IPS-11a (cell line): ENCODE results near the gene LAIR1.
"Not testable (repeated sequence)": the region's sequence is repeated elsewhere in the genome, so short reads cannot be mapped to it uniquely, and the experiment has no call there.

ENCODE experiments used
- H3K4me3 ChIP-seq: one replicate; pipeline ENCODE4 v1.5.1; 2013; ENCODE audit warnings: low read depth, low read length, control low read depth

The LAIR1 gene, protein sequence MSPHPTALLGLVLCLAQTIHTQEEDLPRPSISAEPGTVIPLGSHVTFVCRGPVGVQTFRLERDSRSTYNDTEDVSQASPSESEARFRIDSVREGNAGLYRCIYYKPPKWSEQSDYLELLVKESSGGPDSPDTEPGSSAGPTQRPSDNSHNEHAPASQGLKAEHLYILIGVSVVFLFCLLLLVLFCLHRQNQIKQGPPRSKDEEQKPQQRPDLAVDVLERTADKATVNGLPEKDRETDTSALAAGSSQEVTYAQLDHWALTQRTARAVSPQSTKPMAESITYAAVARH

DNA sequence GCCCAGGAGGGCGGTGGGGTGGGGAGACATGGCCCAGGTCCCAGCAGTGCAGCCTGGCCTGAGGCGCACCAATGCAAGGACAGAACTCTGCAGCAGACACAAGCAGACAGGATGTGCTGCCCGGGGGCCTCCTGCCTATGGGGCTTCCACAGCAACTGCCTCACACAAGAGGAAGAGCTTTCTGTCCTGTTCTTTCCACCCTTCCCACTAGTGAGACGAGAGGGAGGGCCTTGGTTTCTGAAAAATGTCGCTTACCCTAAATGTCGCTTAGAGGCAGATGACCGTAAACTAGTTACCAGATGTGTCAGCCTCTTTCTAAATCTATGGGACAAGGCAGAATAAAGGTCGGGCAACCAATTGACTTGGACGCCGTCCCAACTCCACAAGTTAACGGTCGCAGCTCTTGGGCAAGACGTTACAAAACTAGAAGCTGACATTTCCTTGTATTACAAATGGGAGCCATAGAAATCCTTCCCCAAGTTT lies at the start of gene LAIR1:
Gene LAIR1 (minus strand): TSS at position 157 of the 483 bp plus-strand sequence. CDS start 127 bp downstream, at position 30.
- no peak within 1 kb of the TSS for H3K4me3 ChIP-seq

DNA sequence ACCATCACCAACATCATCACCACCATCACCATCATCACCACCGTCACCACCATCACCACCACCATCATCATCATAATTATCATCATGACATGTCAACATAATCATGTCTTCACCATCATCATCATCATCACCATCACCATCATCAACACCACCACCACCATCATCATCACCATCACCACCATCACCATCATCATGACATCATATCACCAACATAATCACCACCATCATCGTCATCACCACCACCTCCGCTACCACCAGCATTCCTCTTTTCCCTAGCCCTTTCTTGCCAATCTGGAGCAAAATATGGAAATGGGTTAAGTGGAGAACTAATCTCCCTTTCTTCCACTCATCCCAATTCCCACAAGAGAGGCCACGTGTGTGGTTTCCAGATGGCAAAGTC lies 49.4 kb upstream of the LAIR1 start:
- no peak overlapping the region for H3K4me3 ChIP-seq

DNA sequence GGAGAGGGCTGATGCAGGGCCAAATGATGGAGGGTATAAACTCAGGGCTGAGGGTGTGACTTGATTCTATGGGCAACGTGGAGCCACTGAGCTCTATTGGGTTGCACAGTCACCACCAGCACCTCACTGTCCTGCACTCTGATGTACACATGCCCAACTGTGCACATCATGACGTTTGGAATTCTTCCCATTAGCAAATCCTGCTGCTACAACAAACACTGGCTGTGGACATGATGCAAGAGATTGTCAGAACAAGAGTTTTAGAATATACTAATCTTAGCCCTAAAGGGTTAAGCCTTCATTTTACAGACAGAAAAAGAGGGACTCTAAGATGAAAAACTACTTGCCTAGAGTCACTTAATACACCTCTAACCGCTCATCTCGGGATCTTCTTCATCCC lies 48.1 kb upstream of the LAIR1 start:
- no peak overlapping the region for H3K4me3 ChIP-seq

DNA sequence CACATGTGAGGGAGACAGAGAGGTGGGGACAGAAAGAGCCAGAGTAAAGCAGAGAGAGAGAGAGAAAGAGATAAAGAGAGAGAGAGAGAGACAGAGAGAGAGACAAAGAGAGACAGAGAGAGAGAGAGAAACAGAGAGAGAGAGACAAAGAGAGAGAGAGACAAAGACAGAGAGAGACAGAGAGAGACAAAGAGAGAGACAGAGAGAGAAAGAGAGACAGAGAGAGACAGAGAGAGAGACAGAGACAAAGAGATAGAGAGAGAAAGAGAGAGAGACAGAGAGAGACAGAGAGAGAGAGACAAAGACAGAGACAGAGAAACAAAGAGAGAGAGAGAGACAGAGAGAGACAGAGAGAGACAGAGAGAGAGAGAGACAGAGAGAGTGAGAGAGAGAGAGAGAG lies 46.3 kb upstream of the LAIR1 start:
- no peak overlapping the region for H3K4me3 ChIP-seq

DNA sequence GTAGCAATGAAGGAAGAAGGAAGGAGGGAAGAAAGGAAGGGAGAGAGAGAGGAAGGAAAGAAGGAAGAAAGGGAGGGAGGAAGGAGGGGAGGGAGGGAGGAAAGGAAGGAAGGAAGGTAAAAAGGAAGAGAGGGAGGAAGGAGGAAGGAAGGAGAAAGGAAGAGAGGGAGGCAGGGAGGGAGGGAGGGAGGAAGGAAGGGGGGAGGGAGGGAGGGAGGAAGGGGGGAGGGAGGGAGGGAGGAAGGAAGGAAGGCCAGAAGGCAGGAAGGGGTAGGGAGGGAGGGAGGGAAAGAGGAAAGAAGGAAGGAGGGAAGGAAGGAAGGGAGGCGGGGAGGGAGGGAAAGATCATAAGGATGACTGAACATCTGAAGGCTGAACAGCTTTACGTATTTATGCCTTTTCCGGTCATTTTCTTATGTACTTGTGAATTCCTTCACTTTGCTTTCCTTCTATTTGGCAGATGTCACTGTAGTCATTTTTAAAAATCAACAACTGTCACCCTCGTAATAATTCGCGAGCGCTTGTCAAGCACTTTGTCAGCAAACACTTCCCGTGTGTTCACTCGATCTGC lies 43.8 kb upstream of the LAIR1 start:
- H3K4me3 ChIP-seq, result no peak overlapping the region

DNA sequence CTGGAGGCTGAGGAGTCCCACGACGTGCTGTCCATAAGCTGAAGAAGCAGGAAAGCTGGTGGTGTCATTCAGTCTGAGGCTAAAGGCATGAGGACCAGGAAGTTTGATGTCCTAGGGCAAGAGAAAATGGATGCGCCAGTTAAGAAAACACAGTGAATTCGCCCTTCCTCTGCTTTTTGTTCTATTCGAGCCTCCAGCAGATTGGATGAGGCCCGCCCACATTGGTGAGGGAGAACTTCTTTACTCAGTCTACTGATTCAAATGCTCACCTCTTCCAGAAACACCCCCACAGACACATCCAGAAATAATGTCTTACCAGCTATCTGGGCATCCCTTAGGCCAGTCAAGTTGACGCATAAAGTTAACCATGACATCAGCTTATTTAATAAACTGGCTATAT lies 43.0 kb upstream of the LAIR1 start:
- no peak overlapping the region for H3K4me3 ChIP-seq

DNA sequence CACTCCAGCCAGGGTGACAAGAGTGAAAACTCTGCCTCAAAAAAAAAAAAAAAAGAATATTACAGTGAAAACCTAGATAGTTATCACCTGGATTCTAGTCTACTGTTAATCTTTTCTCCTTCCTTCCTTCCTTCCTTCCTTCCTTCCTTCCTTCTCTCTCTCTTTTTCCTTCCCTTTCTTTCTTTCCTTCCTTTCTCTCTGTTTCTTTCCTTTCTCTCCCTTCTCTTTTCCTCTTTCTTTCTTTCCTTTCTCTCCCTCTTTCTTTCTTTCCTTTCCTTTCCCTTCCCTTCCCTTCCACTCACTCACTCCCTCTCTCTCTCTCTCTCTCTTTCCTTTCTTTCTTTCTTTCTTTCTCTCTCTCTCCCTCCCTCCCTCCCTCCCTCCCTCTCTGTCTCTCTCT lies 40.9 kb upstream of the LAIR1 start:
- no peak overlapping the region for H3K4me3 ChIP-seq

DNA sequence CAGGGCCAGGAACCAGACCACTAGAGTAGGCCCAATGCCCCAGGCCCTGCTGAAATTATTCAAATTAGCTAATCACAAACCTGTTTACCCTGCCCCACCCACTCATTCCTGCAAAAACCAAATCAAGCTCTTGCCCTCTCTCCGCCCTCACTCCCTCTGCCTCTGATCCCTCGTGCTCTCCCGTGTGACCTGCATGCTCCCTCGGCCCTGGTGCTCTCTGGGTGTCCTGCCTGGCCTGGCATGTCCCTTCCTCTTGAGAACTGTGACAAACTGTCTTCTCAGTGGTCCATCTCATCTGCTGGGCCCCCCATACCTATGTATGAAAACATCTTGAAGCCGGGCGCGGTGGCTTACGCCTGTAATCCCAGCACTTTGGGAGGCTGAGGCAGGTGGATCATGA lies 38.3 kb upstream of the LAIR1 start:
- no peak overlapping the region for H3K4me3 ChIP-seq

DNA sequence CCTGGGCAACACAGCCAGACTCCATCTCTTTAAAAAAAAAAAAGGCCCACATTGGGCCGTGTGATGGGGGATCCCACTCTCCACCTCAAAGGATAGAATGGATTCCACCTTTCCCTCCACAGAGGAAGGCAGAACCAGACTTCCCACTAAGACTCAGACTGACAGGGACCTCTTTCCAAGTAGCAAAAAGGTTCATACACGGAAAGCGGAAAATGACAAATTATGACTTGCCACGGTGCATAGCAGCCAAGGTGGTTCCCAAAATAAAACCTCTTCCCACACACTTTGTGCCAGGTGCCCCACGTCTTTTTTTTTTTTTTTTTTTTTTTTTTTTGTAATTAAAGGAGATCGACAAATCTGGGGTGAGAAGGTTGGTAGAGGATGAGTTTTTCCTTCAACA lies 36.2 kb upstream of the LAIR1 start:
- H3K4me3 ChIP-seq, result no peak overlapping the region

DNA sequence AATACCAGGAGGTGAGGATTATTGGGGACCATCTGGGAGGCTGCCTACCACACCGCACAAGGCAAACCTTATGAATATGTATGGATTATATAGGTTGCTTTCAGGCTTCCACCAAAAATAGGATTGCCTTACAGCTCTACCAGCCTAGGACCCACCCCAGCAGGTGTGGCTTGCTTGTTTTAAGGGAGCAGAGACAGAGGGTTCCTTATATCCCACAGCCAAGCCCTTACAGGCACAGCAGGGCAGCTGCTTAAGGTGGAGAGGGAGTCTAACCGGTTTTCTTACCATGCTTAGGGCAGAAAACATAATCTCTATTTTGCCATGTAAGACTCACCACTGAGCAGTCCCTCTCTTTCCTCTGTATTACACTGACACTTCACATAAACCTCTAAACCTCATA lies 34.5 kb upstream of the LAIR1 start:
- H3K4me3 ChIP-seq, result no peak overlapping the region

DNA sequence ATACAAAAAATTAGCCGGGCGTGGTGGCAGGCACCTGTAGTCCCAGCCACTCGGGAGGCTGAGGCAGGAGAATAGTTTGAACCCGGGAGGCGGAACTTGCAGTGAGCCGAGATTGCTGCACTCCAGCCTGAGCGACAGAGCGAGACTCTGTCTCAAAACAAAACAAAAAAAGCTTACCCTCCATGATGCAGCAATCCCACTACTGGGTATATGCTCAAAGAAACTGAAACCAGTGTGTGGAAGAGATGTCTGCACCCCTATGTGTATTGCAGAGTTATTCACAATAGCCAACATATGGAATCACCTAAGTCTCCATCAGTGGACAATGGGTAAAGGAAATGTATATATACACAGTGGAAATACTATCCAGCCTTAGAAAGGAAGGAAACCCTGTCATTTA lies 31.0 kb upstream of the LAIR1 start:
- no peak overlapping the region for H3K4me3 ChIP-seq

DNA sequence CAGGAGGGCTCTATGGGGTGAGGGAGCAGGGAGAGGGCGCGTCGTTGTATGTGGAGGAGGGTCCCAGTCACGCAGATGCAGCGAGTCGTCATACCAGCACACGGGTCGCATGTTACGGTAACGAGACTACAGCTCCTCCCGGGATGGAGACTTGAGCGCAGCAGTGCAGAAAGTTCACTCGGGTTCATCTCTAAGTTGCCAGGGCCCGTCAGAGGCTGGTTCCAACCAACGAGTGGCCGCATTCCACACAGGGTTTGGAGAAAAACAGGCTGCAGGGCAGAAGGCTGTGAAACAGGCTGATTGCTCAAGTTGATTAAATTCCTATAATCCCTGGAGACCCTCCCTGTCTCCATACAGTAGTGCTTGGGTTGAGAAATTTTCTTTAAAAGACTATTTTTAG lies 28.6 kb upstream of the LAIR1 start:
- no peak overlapping the region for H3K4me3 ChIP-seq

DNA sequence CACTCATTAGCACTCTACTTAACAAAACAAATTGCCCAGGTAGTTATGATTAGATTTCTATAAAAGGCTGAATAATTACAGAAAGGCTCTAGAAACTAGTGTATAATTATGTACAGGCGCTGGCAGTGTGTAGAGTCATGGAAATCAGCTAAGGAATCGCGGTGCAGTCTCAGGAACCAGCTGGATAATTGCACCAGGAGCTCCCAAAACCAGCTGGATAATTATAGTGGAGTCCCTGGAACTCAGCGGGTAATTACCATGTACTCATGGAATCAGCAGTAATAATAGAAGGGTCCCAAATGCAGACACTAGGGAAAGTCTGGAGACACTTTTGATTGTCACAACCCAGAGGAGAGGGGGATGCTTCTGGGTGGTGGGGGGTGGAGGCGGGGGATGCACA lies 27.4 kb upstream of the LAIR1 start:
- no peak overlapping the region for H3K4me3 ChIP-seq

DNA sequence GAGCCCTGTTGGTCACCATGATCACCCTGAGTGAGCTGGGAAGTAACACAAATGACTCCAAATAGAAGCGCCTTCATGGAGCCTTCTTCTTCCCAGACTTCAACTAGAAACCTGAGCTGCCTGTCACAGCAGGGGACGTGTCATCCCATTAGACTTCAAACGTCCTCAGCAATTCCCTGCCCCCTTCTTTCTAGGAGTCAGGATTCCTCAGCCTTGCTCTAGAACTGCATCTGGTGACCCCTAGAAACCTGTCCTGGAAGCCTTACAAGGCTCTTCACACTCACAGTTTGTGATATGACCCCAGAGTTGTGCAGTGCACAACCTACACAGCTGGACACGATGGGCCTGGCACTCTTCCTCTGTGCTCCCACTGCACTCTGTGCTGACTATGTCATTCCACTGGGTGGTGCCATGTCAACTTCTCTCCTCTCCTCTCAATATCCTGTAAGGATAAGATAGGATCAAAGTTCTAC lies 26.9 kb upstream of the LAIR1 start:
- H3K4me3 ChIP-seq, result no peak overlapping the region

DNA sequence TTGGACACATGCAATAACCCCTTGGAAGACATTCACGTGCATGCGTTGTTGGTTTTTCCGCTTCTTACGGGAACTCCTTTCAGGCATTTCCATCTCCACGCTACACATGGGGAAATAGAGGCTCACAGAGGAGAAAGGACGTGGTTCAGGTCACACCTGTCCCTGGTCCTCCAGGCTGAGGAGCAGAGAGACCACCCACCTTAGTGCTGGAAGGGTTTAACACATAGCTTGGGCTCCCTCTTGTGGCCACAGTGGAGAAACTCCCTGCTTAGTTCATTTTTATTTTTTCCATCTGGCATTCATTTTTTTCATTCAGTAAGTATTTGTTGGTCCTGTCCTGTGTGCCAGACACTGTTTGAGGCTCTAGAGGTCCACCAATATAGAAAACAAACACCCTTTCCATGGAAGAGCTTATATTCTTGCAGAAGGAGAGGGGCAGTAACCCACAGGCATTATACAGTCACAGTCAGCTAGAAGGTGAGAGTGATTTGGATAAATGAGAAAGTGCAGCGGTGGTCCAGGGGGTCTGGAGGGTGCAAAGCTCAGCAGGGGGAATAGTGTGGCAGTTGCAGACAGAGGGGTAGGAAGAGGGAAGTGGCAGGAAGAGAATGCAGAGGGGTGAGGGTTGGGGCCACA lies 26.3 kb upstream of the LAIR1 start:
- no peak overlapping the region for H3K4me3 ChIP-seq

DNA sequence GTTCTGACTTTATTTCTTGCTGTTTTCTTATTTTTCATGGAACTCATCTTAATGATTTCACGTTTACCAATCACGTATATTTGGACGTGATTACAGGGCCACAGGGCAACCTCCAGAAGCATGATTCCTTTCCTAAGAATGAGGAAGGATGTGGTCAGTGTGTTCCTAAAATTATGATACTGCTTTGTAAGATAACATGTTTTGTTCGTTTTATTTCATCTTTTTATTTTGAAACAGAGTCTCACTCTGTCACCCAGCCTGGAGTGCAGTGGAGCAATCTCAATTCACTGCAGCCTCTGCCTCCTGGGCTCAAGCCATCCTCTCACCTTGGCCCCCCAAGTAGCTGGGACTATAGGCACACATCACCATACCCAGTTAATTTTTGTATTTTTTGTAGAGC lies 24.8 kb upstream of the LAIR1 start:
- no peak overlapping the region for H3K4me3 ChIP-seq

DNA sequence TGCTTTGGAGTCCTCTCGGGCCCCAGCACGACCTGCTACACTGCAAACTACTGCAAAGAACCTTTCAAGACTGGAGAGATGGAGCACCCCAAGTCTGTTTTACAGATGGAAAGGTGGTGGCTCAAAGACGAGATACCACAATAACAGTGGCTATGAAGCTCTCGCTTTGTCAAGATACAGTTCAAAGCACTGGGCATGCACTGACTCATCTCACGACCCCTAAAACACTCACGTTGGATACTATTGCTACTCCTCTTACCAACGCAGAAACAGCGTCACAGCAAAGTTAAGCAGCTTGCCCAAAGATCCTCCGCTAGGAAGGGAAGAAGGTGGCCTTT lies 24.0 kb upstream of the LAIR1 start:
- H3K4me3 ChIP-seq, result no peak overlapping the region

DNA sequence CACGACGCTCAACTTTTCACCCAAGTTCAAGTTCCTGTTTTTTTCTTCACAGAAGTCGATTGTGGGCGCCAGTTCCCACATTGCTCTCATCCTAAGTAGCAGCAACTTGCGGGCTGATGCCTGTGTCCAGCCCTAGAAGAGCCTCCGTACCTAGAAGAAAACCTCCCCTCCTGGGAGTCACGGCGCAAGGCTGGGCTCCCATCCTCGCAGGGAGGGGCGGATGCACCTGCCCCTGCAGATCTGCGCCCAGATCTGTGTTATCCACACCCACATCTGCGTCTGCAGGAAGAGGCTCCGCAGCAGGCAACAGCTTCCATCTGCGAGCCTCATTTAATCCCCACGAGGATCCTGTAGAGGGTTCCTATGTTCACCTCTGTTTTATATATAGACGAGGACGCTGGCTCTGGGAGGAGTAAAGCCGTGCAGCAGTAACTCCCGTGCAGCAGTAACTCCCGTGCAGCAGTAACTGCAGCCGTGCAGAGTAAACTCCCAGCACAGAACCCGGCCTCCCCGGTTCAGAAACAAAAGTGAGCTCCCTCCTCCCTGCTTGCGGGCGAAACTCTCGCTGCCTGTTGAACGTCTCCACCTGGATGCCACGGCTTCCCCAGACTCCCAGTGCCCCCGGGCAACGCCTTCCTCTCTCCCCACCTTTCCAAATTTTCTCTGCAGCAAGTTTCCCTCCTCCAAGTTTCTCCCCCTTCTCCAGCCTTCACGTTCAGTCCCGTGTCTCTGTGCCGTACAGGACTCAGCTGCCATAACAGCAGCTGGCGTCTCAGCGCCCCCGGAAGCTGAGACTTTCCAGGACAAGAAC lies 23.5 kb upstream of the LAIR1 start:
- no peak overlapping the region for H3K4me3 ChIP-seq

DNA sequence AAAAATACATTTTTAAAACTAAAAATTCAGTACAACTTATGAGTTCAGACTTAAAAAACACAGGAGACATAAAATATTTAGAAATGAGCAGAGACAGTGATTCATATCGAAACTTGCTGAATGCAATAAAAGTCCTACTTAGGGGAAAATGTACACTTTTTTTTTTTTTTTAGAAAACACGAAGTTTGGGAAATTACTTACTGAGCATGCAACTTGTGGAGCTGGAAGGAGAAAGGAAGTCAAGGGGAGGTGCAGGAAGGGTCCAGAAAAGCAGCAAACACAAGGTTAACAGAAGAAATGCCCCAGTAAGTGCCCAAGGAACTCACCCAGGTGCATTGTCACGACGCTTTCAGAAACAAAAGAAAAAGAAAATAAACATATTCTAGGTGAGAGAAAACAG lies 18.6 kb upstream of the LAIR1 start:
- H3K4me3 ChIP-seq, result no peak overlapping the region

DNA sequence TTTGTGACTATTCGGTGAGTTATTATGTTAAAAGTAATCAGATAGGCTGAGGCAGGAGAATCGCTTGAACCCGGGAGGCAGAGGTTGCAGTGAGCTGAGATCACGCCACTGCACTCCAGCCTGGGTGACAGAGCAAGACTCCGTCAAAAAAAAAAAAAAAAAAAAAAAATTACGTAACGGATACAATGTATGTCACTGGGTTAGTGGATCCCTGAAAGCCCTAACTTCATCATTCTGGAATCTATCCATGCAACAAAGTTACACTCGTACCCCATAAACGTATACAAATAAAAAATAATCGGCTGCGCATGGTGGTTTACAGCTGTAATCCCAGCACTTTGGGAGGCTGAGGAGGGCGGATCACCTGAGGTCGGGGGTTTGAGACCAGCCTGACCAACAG lies 17.3 kb upstream of the LAIR1 start:
- H3K4me3 ChIP-seq, result not testable (repeated sequence)

DNA sequence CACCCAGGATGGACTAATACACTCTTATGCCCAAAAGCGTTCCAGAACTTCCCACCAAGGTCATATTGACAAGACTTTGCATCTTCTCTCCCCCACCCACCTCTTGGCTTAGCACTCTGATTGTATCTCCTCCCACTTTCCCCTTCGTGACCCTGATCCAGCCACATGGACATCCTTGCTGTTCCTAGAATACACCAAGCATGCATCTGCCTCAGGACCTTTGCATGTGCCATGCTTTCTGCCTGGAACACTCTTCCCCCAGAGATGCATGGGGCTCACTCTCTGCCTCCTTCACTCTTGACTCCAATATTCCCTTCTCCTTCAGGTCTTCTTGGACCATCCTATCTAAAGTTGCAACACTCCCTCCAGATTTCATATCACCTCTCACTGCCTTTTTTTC lies 16.2 kb upstream of the LAIR1 start:
- no peak overlapping the region for H3K4me3 ChIP-seq
